HCT116 (cell line): ENCODE measurements around the gene MYO1E. TPM values are rescaled to one million over a fixed set of nuclear protein-coding genes. Genes with fewer than 3 reads are reported as not detected.

Experiments used
- ATAC-seq: fragments of 200-7000 bp; cut with Tn5 transposase; 2 replicates; pipeline ENCODE4 v1.9.1; 2020; ENCODE audit warnings: mild to moderate bottlenecking, moderate library complexity
- BruUV-seq: library from RNA; stranded (reverse); fragments of 400-500 nt; replicated peaks from 2 replicates; lab custom pipeline; 2021; lab: Mats Ljungman, UMichigan
- CTCF ChIA-PET: fragments of 300-600 bp; sonication (Branson Sonifier 250); formaldehyde crosslinking; loops from one replicate; lab custom pipeline; 2021; ENCODE audit warnings: antibody characterized with exemption; lab: Charles Lee
- POLR2A ChIA-PET: fragments of 300-600, 350-600 bp; sonication (Branson Sonifier 250); formaldehyde crosslinking; loops from one replicate; lab custom pipeline; 2021; ENCODE audit warnings: antibody characterized with exemption; lab: Charles Lee
- RAD21 ChIA-PET, 2 experiments: fragments of 300-600 bp; sonication (Branson Sonifier 250); formaldehyde crosslinking; loops; one replicate each; lab custom pipeline; 2023; ENCODE audit warnings: low total read pairs in 2 of 2; ENCODE audit not compliant: uncharacterized antibody in 2 of 2, unreplicated experiment in 2 of 2, low non-redundant PET in 1 of 2; lab: Charles Lee
- DNase-seq: peaks from one replicate; pipeline ENCODE4 v3.0.0-alpha.2; 2010; ENCODE audit warnings: low read depth, low spot score
- H2AFZ ChIP-seq: fragments of 200-600 bp; shearing (Covaris generic), sonication (generic); 2 replicates; pipeline ENCODE4 v1.6.1; 2017; ENCODE audit warnings: low read depth, mixed run types, mixed read lengths, antibody characterized with exemption, low read length; ENCODE audit not compliant: poor library complexity, severe bottlenecking
- H3K27ac ChIP-seq: 2 replicates; pipeline ENCODE4 v1.5.1; 2012; ENCODE audit warnings: low read depth, low read length
- H3K27me3 ChIP-seq: fragments of 200-600 bp; sonication (generic); 2 replicates; pipeline ENCODE4 v1.6.1; 2016; ENCODE audit warnings: mixed run types, low read length, mixed read lengths; ENCODE audit not compliant: insufficient read depth
- H3K36me3 ChIP-seq, 2 experiments: fragments of 200-500 bp in 1 of 2; fragments of 200-600 bp in 1 of 2; sonication (Bioruptor generic) in 1 of 2; sonication (generic) in 1 of 2; 2 replicates each; pipeline versions ENCODE4 v1.5.1 to v1.6.1; 2014 to 2016; ENCODE audit warnings: low read length in 2 of 2, inconsistent platforms in 1 of 2, mixed read lengths in 1 of 2, mixed run types in 1 of 2; ENCODE audit not compliant: insufficient read depth in 2 of 2, control insufficient read depth in 1 of 2
- H3K4me1 ChIP-seq, 2 experiments: fragments of 200-600 bp in 1 of 2; sonication (generic) in 1 of 2; 2 replicates each; pipeline versions ENCODE4 v1.5.1 to v1.6.1; 2012 to 2017; ENCODE audit warnings: low read length in 2 of 2, inconsistent platforms in 1 of 2, mild to moderate bottlenecking in 1 of 2, mixed read lengths in 1 of 2, mixed run types in 1 of 2, moderate library complexity in 1 of 2; ENCODE audit not compliant: insufficient read depth in 2 of 2, control insufficient read depth in 1 of 2
- H3K4me2 ChIP-seq: fragments of 200-600 bp; sonication (generic); 2 replicates; pipeline ENCODE4 v1.6.1; 2017; ENCODE audit warnings: mixed run types, low read length, mixed read lengths
- H3K4me3 ChIP-seq, 2 experiments: fragments of 200-600 bp in 1 of 2; sonication (generic) in 1 of 2; replicated peaks in 1 of 2; 2 replicates each; pipeline ENCODE4 v1.5.1; 2011 to 2016; ENCODE audit warnings: low read length in 2 of 2, control low read depth in 1 of 2, low read depth in 1 of 2, mild to moderate bottlenecking in 1 of 2, mixed read lengths in 1 of 2, mixed run types in 1 of 2
- H3K79me2 ChIP-seq: fragments of 200-600 bp; sonication (generic); 2 replicates; pipeline ENCODE4 v1.6.1; 2017; ENCODE audit warnings: mild to moderate bottlenecking, mixed run types, low read length, moderate library complexity, mixed read lengths; ENCODE audit not compliant: insufficient read depth
- H3K9ac ChIP-seq: fragments of 200-600 bp; sonication (generic); 2 replicates; pipeline ENCODE4 v1.6.1; 2016; ENCODE audit warnings: low read length, mixed read lengths
- H3K9me2 ChIP-seq: fragments of 200-600 bp; sonication (generic), shearing (Covaris generic); 2 replicates; pipeline ENCODE4 v1.6.1; 2017; ENCODE audit warnings: mixed run types, mild to moderate bottlenecking, moderate library complexity; ENCODE audit not compliant: insufficient read depth
- H3K9me3 ChIP-seq, 2 experiments: fragments of 200-500 bp in 1 of 2; fragments of 200-600 bp in 1 of 2; sonication (Bioruptor generic) in 1 of 2; sonication (generic) in 1 of 2; 2 replicates each; pipeline ENCODE4 v1.6.1; 2014 to 2017; ENCODE audit warnings: low read length in 2 of 2, mixed read lengths in 2 of 2, inconsistent platforms in 1 of 2, low read depth in 1 of 2, mild to moderate bottlenecking in 1 of 2, mixed run types in 1 of 2, moderate library complexity in 1 of 2; ENCODE audit not compliant: control insufficient read depth in 1 of 2, insufficient read depth in 1 of 2
- H4K20me1 ChIP-seq: fragments of 200-600 bp; sonication (generic), shearing (Covaris generic); 2 replicates; pipeline ENCODE4 v1.6.1; 2017; ENCODE audit warnings: mixed run types, mild to moderate bottlenecking, moderate library complexity; ENCODE audit not compliant: insufficient read depth
- CBX3 ChIP-seq: IDR thresholded peaks from 2 replicates; pipeline ENCODE4 v1.6.1; 2012; ENCODE audit warnings: low read depth
- ELF1 ChIP-seq: IDR thresholded peaks from 2 replicates; pipeline ENCODE4 v1.6.1; 2012; ENCODE audit warnings: low read depth, borderline replicate concordance
- EZH2phosphoT487 ChIP-seq: fragments of 200-600 bp; IDR thresholded peaks from 2 replicates; pipeline ENCODE4 v1.6.1; 2018; ENCODE audit warnings: antibody characterized with exemption, borderline replicate concordance
- FOSL1 ChIP-seq: IDR thresholded peaks from 2 replicates; pipeline ENCODE4 v1.6.1; 2012; ENCODE audit warnings: low read depth
- POLR2A ChIP-seq: IDR thresholded peaks from 2 replicates; pipeline ENCODE4 v1.7.0; 2011; ENCODE audit warnings: borderline replicate concordance; ENCODE audit not compliant: insufficient read depth, insufficient read length; ENCODE audit errors: extremely low read depth
- POLR2AphosphoS5 ChIP-seq: IDR thresholded peaks from 2 replicates; pipeline ENCODE4 v1.6.1; 2011; ENCODE audit warnings: mild to moderate bottlenecking, low read depth, low read length, moderate library complexity
- RAD21 ChIP-seq: IDR thresholded peaks from 2 replicates; pipeline ENCODE4 v1.6.1; 2012; ENCODE audit warnings: low read depth, mild to moderate bottlenecking
- SP1 ChIP-seq: IDR thresholded peaks from 2 replicates; pipeline ENCODE4 v1.6.1; 2012; ENCODE audit warnings: low read depth
- SRF ChIP-seq: IDR thresholded peaks from 2 replicates; pipeline ENCODE4 v1.6.1; 2012; ENCODE audit warnings: low read depth
- TCF7L2 ChIP-seq: IDR thresholded peaks from 2 replicates; pipeline ENCODE4 v1.7.0; 2011; ENCODE audit warnings: borderline replicate concordance, inconsistent platforms; ENCODE audit not compliant: insufficient read depth, insufficient read length; ENCODE audit errors: extremely low read depth
- ZFX ChIP-seq: fragments of 450-650 bp; IDR thresholded peaks from 2 replicates; pipeline ENCODE4 v1.6.1; 2017
- ZNF274 ChIP-seq: fragments of 200-500 bp; sonication (Bioruptor generic); IDR thresholded peaks from 2 replicates; pipeline ENCODE4 v1.6.1; 2014; ENCODE audit warnings: mild to moderate bottlenecking, low read depth, low read length, inconsistent platforms
- intact Hi-C: fragments of 100-400 bp; cut with micrococcal nuclease; formaldehyde crosslinking; loops from 2 replicates; pipeline ENCODE4 v1.10.0; 2022
- total RNA-seq: library from RNA; stranded (reverse); gene quantifications from one replicate; pipeline ENCODE4 v1.2.1, GENCODE V29; 2021; ENCODE audit not compliant: unreplicated experiment
- TF ChIP-seq, protein P1 (sequence below): IDR thresholded peaks from 2 replicates; pipeline ENCODE4 v1.6.1; 2012; ENCODE audit warnings: low read depth
- TF ChIP-seq, protein P2 (sequence below): IDR thresholded peaks from 2 replicates; pipeline ENCODE4 v1.6.1; 2012

Gene MYO1E
- total RNA-seq, 1 experiment from 2014 or later, result 182 TPM

DNA sequence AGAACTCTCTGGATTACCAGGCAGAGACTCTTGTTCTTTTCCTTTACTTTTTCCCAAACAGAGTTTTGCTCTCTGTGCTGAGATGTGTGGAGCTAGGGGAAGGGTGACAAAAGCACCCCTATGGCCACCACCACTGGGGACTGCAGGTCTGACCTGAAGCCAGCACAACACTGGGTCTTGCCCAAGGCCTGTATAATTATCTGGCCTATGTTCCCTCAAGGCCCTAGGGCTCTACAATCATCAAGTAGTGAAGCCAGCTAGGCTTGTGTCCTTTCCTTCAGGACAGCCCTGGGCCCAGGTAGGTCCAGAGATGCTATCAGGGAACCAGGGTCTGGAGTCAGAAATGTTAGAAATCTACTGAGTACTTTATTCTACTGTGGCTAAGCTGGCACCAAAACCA, 28.4 kb downstream of the MYO1E start:
- Histone ChIP-seq H3K27ac (no peak overlapping the region), H3K79me2 (peaks cover 53% of the 10 kb centered on the region)
- ATAC-seq, result no peak

More for the DNA sequence above, 28.4 kb downstream of the MYO1E start:
- Histone ChIP-seq H3K4me3 (no peak overlapping the region), H3K4me2 (no peak overlapping the region), H3K9me3 (no peaks in the 10 kb centered on the region), H4K20me1 (no peaks in the 10 kb centered on the region), H3K36me3 (no peaks in the 10 kb centered on the region), H3K27me3 (no peaks in the 10 kb centered on the region), H3K9me2 (no peaks in the 10 kb centered on the region), H3K4me1 (peaks cover 0 to 23% of the 10 kb centered on the region in 2 experiments; a peak in 2 of 4 replicates), H2AFZ (no peak overlapping the region), H3K9ac (no peak overlapping the region)
- BruUV-seq, result no TSS peak
- POLR2A ChIA-PET, result interaction anchor here (1.7 kb wide), 1 partner anchor 29 kb away, joined by 7 read pairs; the partner anchor contains the start of gene MYO1E
- intact Hi-C loops, result no loop called here
- CTCF ChIA-PET, result no interaction called here
- RAD21 ChIA-PET, result no interaction called here
- no peak for DNase-seq
- no peak for TF ChIP-seq CBX3
- TF ChIP-seq RAD21, result no peak
- TF ChIP-seq ZFX, result no peak
- no peak for TF ChIP-seq TCF7L2
- TF ChIP-seq POLR2AphosphoS5, result no peak
- TF ChIP-seq, protein P1, sequence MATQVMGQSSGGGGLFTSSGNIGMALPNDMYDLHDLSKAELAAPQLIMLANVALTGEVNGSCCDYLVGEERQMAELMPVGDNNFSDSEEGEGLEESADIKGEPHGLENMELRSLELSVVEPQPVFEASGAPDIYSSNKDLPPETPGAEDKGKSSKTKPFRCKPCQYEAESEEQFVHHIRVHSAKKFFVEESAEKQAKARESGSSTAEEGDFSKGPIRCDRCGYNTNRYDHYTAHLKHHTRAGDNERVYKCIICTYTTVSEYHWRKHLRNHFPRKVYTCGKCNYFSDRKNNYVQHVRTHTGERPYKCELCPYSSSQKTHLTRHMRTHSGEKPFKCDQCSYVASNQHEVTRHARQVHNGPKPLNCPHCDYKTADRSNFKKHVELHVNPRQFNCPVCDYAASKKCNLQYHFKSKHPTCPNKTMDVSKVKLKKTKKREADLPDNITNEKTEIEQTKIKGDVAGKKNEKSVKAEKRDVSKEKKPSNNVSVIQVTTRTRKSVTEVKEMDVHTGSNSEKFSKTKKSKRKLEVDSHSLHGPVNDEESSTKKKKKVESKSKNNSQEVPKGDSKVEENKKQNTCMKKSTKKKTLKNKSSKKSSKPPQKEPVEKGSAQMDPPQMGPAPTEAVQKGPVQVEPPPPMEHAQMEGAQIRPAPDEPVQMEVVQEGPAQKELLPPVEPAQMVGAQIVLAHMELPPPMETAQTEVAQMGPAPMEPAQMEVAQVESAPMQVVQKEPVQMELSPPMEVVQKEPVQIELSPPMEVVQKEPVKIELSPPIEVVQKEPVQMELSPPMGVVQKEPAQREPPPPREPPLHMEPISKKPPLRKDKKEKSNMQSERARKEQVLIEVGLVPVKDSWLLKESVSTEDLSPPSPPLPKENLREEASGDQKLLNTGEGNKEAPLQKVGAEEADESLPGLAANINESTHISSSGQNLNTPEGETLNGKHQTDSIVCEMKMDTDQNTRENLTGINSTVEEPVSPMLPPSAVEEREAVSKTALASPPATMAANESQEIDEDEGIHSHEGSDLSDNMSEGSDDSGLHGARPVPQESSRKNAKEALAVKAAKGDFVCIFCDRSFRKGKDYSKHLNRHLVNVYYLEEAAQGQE, result no peak
- no peak for TF ChIP-seq SP1
- TF ChIP-seq FOSL1, result no peak
- TF ChIP-seq ELF1, result no peak
- TF ChIP-seq ZNF274, result no peak
- TF ChIP-seq POLR2A, result no peak
- TF ChIP-seq EZH2phosphoT487, result no peak
- TF ChIP-seq, protein P2, sequence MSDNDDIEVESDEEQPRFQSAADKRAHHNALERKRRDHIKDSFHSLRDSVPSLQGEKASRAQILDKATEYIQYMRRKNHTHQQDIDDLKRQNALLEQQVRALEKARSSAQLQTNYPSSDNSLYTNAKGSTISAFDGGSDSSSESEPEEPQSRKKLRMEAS, result no peak
- no peak for TF ChIP-seq SRF
